NCI-H1436 (cell line): ENCODE measurements around the gene NOG.

Experiments
- DNase-seq: peaks from one replicate; lab custom pipeline; 2025; lab: John Stamatoyannopoulos, UW

NOG gene

GRCh38 chr17:56597495-56597990 is 4.0 kb downstream of the NOG start:
- no peak for DNase-seq

- DNase-seq = no peak
These were observed 5.0 kb downstream of the NOG start for GRCh38 chr17:56598466-56598865.

- no peak for DNase-seq
These were observed 5.6 kb downstream of the NOG start for GRCh38 chr17:56599088-56599487.

GRCh38 chr17:56599566-56599965 is 6.1 kb downstream of the NOG start:
- no peak for DNase-seq

GRCh38 chr17:56600256-56600655 is 6.8 kb downstream of the NOG start:
- DNase-seq = no peak

- no peak for DNase-seq
These were observed 8.1 kb downstream of the NOG start for GRCh38 chr17:56601591-56601990.

GRCh38 chr17:56602292-56603130 is 9.0 kb downstream of the NOG start:
- no peak for DNase-seq

GRCh38 chr17:56603486-56604238 is 10.2 kb downstream of the NOG start:
- DNase-seq = no peak

- DNase-seq = no peak
These were observed 11.3 kb downstream of the NOG start for GRCh38 chr17:56604691-56605290.

GRCh38 chr17:56608944-56609343 is 15.4 kb downstream of the NOG start:
- no peak for DNase-seq

- no peak for DNase-seq
These were observed 16.8 kb downstream of the NOG start for GRCh38 chr17:56610321-56610720.

- DNase-seq = no peak
These were observed 19.6 kb downstream of the NOG start for GRCh38 chr17:56613131-56613530.

- no peak for DNase-seq
These were observed 21.0 kb downstream of the NOG start for GRCh38 chr17:56614522-56614921.

- no peak for DNase-seq
These were observed 22.7 kb downstream of the NOG start for GRCh38 chr17:56616239-56616638.

GRCh38 chr17:56623383-56623782 is 29.9 kb downstream of the NOG start:
- DNase-seq = no peak

GRCh38 chr17:56624309-56624708 is 30.8 kb downstream of the NOG start:
- DNase-seq = no peak

GRCh38 chr17:56624912-56625311 is 31.4 kb downstream of the NOG start:
- DNase-seq = no peak

- no peak for DNase-seq
These were observed 36.1 kb downstream of the NOG start for GRCh38 chr17:56629531-56630075.

- no peak for DNase-seq
These were observed 36.7 kb downstream of the NOG start for GRCh38 chr17:56630202-56630601.

- no peak for DNase-seq
These were observed 40.2 kb downstream of the NOG start for GRCh38 chr17:56633681-56634080.

- no peak for DNase-seq
These were observed 42.1 kb downstream of the NOG start for GRCh38 chr17:56635641-56636040.

- DNase-seq = no peak
These were observed 42.8 kb downstream of the NOG start for GRCh38 chr17:56636265-56636664.
